Activated gamma-delta T cell (primary cell): ENCODE results near the gene SLC18A2.

ENCODE experiments used
- DNase-seq: peaks from one replicate; lab custom pipeline; 2025; lab: John Stamatoyannopoulos, UW

Gene SLC18A2

DNA sequence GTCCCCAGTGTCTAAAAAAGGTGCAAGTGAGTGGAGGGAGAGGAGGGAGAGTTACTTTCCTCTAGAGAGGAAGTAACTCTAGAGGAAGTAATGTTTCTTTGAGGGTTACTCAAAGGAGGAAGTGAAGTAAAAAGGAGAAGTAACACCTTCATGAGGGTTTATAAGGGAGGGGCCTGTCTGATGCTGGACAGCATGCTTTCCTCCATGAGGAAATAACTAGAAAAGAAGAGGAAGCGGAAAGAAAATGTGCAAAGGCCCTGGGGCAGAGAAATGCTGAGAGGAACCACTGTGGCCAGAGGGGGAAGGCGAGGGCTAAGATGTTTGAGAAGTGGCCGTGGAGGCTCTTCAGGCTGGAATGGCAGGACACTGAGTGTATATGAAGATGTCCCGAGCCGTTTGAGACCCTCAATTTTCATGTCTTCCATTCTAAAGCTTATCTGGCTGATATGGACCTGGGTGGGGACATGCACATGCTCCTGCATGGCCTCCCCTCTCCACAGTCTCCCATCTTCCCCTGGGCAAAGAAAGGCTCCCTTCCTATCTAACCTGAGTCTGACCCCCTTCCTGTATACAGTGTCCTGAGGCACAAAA is 3.4 kb upstream of the SLC18A2 start:
- DNase-seq = no peak

DNA sequence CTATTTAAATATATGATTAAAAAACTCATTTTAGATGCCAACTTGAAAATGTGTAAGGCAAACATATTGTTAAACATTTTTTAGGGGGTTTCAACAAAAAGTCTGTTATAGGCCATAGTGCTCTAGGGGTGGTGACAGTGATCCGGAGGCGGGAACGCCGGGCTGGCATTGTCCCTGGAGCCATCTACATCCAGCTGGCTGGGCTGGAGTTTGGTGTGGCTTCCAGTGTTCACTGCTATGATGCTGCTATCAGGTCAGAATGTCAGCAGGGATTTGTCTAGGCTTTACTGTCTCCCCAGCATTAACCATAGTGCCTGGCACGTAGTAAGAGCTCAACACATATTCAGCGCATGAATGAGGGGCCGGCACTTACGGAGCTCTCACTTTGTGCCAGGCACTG is 1.9 kb upstream of the SLC18A2 start:
- no peak for DNase-seq

DNA sequence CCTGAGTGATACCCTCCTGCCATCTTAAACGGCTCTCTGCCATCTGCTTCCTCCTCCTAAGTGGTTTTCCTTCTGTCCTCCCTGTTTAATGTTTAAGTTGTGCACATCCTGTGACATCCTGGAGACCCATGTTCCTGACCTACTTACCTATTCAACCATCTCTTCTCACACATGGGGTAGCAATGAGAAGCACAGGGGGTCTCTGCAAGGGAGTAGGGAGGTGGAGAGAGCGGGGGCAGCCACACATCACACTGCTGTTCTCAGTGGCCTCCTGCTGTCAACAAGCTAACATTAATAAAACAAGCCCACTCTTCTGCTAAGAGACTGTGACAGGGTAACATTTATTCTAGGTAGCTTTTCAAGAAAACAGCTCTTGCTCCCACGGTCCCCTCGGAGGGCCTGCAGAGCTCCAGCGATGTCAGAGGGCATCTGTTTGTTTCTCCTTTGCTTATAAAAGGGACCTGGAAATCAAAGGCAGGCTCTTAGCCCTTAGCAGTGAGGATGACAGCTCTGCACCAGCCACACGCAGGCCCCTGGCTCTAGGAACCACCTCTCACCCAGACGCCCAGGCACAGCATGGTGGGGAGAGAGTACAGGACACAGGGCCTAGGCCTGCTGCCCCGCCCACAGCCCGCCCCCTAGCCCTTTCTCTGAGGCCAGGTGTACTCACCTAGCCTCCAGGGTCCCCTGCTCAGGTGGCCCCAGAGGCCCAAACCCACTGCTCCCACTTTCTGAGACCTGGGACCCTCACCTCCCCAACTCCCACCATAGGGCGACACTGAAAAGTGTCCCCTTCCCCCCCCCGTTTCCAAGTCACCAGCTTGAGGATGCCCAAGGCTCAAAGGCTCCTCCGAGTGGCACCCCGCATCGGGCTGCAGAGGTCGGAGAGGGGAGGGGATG is 943 bp upstream of the SLC18A2 start:
- DNase-seq = no peak

DNA sequence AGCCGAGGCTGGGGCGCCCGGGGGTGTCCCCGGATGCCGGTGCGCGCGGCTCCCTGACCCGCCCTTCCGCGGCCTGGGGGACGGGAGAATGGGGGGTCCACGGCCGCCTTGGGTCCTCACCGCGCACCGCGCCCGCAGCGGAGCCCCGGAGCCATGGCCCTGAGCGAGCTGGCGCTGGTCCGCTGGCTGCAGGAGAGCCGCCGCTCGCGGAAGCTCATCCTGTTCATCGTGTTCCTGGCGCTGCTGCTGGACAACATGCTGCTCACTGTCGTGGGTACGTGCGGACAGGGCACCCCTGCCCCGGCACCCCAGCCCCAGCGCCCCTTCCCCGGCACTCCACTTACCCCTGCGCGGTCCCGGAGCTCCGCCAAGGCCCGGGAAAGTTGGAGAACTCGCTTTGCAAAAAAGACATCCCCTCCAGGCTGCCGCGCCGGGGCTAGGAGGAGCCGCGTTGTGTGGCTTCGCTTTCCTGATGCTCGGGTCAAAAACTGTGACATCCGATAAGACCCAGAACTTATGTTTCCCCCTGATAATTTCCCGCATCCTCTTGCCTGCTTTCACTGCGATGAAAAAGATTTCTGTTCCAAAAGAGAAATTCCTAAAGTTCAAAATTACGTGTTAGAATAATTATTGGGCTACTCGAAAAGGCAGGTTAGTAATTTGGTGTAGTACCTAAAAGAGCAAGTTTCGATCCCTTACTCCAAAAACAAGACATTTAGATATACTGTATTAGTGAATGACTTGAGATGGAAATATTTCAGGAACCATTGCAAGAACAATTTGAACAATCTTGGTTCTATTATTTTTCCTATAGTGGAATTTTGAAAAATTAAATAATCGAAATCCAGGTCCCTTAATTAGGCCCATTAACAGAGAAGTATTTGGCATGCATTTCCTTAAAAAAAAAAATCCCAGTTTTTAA is 888 bp downstream of the SLC18A2 start:
- DNase-seq = no peak

DNA sequence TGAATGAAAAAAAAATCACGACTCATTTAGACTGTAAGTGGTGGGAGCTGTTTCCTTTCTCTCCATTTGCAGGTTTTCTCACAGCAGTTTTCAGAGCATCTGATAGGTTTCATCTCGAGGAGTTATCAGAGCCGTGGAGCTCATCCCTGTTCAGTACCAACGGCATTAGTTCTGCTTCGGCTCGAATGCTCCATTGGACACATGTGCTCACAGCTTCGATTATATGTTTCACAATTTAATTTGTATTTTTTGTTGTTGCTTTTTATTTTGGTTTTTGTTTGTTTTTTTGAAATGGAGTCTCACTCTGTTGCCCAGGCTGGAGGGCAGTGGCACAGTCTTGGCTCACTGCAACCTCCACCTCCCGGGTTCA is 1.5 kb downstream of the SLC18A2 start:
- no peak for DNase-seq

DNA sequence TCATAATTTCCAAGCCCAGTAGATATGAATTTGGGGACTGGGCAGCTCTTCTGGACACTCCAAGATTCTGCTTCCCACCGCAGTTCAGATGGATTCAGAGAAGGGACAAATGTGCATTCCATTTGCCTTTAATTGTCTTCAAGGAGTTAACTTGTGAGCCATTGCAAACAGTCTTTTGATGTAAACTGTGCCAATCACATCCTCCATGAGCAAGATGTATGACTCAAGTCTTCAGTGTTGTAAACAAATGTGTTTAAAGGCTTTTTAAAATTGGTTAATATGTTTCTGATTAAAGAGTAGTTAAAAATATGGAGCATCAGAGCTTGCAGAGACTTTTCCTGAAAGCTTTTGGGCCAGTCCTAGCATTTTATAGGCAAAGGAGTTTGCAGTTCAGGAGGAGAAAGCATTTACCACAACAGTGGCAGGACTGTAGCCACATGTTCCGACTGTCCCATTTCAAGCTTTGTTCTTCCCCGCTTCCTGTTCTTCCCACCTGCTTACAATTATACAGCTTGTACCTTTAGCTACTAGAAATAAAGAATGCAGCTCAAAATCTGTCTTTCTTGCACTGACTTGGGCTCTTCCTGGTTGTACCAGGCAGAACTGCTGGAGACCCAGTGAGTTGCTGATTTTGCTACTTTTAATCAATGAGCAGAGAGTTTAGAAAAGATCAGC is 6.2 kb downstream of the SLC18A2 start:
- no peak for DNase-seq

DNA sequence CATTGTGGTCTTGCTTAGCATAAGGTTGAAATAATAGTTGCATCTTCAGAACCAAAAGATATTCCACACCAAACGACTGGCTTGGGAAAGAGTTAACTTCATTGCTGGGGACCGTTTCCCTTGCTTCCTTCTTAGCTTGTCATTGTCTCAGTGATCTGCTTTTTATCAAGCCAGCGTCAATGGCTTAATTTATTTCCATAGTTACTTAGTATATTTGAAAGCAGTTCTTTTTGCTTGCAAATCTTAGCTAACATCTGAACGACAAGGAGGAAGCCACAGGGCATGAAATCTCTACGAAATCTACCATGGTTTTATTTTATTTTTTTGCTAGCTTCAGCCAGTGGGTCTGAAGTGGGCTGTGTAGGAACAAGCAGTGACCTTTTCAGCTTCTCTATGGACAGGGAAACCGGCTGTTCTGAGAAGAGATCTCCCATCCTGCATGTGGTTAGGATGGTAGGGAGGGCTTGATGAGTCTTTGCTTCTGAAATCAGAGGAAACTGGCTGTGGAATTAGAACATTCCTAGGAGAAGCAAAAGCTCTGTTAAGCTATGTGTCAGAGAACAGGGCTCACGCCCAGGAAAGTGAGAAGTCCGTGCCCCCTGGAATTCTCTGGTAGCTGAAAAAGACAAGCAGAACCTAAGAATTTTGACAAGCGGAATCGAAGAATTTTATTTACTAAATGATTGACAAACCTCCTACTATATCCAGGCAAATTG is 8.0 kb downstream of the SLC18A2 start:
- DNase-seq = no peak

DNA sequence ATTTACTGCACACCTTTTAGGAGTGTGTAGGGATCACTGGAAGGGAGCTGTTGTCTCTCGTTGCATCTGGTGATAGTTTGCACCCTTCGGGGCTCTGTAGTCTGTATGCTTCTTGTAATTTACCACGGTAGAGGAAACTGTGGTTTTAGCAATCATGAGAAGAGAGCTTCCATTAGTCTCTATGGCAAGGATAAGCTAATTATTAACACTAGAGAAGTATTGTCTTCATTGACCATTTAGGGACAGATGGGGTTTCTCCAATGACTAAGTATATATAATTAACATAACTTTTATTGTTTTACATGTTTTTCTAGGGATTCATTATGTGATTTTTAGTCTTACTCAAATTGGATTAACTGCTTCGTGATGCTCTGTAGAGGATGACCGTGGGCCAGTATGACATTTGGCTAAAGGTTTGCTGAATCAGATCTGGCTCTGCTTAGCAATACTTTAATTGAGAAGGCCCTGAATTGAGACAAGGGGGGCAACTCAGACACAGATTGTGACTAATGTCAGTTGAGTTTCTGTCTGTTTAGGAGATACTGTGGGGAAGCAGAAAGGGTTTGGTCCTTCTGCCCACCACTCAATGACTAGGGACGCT is 8.7 kb downstream of the SLC18A2 start:
- DNase-seq = no peak

DNA sequence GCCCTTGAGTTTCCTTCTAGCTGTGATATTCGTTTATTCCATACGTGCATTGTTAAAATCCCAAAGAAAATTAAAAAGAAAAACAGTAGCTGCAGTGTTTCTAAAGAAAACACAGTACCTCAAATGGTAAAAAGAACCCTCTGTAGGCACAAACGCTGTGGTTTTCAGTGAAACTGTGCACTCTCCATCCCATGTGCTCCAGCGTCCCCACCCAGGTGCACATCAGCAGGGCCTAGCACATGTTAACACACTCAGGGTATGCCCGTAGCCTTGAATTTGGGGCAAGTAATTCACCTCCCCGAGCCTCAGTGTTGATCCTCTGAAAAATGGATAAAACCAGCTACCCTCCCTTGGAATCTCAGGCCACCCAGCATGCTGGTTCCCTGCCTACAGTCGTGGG is 9.5 kb downstream of the SLC18A2 start:
- no peak for DNase-seq

DNA sequence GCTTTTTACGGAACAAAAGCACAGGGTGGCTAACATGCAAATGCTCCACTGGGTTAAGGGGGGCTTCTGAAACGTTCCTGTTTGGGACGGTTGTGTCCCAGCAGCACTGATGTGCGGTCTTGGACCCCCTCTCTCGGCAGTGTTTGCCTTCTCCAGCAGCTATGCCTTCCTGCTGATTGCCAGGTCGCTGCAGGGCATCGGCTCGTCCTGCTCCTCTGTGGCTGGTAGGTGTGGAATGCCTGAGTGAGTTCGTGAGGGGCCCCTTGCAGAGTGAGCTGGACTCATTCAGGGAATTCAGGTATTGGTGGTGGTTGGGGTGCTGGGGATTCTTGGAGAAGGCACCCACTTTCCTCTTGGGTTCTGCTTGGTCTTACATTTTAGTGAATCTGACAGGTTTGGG is 13.0 kb downstream of the SLC18A2 start:
- DNase-seq = no peak

DNA sequence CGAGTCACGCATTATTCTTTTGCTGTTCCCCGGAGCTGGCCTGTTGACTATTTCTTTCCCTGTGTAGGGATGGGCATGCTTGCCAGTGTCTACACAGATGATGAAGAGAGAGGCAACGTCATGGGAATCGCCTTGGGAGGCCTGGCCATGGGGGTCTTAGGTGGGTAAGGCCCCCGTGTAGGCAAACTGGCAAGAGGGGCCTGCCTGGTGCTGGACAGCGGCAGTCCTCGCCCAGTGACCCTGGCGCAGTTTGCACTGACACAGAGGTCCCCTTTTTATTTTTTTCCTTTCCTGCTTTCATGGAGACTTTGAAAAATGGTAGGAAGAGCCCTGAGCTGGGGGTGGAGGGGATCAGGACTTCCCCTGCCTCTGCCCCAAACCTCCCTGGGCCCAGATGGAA is 13.4 kb downstream of the SLC18A2 start:
- no peak for DNase-seq

DNA sequence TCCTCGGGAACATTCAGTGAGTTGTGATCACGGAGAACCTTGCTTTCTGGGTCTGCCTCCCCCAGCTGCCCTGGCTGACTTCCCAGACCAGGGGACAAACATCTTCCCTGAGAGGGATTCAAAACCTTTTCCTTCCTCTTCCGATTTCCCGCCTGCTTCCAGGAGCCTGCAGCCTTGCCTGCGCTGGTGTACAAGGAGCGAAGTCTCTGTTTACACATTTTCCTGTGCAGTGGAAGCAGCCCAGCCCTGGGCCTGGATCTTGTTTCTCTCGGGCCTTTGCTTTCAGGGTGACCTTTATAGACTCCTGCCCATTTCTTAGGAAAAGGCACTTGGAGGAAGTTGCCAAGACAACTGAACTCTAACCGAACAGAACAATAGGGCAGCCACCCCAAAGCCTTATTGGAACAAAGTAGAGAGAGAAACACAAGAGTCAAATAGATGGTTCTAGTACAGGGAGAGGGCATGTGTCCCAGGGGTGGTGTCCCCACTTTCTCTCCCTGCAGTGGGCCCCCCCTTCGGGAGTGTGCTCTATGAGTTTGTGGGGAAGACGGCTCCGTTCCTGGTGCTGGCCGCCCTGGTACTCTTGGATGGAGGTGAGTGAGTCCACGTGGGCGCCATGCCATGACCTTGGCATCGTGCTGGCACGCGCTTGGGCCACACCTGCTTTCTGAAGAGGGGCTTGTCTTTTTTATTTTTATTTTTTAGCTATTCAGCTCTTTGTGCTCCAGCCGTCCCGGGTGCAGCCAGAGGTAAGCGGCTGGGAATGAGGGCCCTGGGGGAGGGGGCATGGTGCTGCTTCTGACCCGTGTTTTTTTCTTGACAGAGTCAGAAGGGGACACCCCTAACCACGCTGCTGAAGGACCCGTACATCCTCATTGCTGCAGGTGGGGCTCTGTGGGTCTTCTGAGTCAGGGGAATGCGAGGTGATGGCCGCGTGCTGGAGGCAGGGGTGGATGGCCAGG is 14.1 kb downstream of the SLC18A2 start:
- no peak for DNase-seq

DNA sequence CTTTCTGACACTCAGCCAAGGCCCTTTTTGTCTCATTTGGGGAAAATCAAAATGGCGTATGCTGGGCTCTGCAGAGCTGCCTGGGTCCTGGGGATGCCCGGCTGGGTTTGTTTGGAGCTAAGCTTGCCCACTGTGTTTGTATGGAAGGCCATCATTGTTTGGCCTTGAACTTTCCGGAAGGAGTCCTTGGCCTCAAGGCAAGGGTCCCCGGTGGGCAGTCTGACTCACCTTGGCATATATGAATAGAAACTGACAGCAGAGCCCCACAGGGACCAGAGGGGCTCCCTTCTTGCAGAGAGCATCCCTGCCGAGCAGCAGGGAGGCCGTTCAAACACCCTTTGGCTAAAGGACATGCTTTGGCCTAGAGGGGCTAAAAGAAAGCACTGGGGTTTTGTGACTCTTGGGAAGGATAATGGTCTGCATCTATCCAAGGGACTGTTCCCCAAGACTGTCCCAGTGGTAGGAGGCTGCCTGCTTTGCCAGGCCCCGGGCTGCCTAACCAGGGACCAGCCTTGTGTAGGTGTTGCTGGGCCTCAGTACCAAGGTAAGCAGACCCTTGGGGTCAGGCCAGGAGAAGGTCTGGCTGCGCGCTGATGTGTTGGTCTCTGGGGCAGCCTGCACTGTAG is 15.0 kb downstream of the SLC18A2 start:
- DNase-seq = no peak

DNA sequence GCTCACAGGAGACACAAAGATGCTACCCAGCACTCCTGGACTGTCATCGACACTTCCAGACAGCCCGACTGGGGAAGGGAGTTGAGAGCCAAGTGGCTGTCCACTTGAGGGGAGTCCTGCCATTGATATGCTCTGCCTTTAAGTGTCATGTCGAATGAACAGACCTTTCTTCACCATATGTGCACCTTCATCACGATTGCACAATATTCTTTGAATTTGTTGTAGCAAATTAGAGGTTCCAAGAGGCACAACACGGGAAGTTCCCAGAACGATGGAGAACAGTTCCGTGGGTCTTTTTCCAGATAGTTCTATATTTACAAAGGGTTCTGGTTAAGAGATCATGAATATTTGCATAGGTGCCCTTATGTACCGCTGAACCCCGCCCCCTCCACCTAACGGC is 16.0 kb downstream of the SLC18A2 start:
- DNase-seq = no peak

DNA sequence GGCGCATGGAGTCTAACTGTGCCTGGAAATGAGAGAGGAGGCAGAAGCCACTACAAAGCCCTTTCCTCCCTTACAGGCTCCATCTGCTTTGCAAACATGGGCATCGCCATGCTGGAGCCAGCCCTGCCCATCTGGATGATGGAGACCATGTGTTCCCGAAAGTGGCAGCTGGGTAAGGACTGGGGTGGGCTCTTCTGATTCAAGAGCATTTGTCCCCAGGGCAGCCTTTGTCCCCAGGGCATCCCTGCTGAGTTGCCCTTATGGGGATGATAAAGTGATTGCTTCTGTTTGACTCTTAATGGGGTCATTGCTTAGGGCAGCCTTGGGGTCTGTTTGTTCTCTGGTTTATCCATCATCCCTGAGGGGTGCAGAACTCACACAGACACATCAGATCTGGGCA is 16.8 kb downstream of the SLC18A2 start:
- no peak for DNase-seq

DNA sequence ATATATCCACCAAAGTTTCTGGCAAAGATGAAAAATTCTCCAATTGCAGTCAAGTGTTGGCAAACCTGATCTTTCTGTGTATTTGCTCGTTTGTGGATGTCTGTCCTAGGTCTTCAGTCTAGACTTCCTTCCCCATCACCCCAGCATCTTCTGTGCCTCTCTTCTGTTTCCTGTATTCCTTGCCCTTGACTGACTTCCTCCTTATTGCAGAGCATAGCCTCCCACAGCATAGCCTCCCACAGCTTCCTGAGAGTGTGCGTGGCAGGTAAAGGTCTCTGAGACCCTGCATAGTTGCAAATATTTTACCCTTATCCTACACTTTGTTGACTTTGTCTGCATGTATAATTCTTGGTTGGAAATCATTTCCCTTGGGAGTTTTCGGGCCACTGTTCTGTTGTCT is 18.4 kb downstream of the SLC18A2 start:
- no peak for DNase-seq

DNA sequence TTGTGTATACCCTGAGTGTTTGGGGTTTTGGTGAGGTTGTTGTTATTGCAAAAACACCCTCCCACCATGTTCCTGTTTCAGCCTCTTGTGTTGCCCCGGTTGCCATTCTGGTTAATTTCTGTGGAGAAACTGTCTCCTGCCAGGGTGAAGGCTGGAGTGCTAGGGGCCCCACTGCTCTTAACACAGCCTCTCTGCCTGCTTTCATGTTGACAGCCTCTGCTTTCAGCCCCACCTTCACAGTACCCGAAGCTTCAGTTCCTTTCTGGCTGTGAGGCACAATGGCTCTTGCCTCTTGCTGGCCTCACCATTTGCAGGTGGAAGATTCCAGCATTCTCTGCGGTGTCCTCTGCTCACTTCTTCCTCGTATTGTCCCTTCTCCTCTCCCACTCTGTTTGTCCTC is 19.2 kb downstream of the SLC18A2 start:
- DNase-seq = no peak

DNA sequence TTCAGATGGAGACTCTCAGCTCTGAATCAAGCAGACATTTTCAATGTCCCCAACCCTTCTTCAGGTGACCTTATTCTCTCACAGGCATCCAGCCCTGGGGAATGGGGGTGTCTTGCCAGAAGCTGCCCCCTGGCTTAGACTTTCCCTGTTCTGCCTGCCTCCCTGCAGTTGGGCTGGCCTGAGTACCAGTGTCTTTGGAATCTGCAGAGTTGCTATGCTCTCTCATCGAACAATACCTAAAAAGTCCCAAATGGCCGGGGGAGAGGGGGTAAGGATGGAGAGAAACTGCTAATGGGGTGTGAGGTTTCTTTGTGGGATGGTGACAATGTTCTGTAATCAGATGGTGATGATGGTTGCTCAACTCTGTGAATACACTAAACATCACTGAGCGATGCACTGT is 20.6 kb downstream of the SLC18A2 start:
- no peak for DNase-seq

DNA sequence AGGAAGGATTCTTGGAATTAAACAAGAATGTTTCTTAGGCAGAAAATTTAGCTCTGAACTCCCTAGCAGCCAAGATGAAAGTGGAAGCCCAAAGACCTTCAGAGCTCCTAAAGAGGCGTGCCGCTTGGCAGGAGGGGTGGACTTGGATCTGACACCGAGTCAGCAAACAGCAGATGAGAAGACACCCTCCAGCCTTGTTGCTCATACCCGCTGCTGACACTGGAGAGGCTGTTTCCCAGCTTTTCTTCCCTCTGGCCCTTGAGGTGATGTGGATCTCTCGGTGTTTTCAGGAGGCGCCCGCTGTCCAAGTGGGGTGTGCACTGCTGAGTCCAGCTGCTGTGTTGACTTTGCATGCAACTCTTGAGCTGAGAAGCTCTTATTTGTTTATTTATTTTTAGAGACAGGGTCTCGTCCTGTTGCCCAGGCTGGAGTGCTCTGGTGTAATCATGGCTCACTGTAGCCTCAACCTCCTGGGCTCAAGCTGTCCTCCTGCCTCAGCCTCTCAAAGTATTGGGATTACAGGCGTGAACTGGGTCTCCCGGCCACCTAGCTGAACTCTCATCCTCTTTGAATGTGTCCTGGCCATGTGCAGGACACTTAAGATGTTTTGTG is 21.5 kb downstream of the SLC18A2 start:
- DNase-seq = no peak
